Gastrocnemius medialis (tissue), 4 donors: Measurements from ENCODE around the gene UBE2G2. TPM values are rescaled to one million over a fixed set of nuclear protein-coding genes. Genes with fewer than 3 reads are reported as not detected.

ENCODE experiments used
- ATAC-seq, 2 donors: fragments of 150-250 bp; one replicate each; pipeline ENCODE4 v1.9.1; 2016
- DNase-seq, 2 donors: peaks; one replicate each; pipeline ENCODE4 v3.0.0-alpha.2; 2019
- H3K27ac ChIP-seq, 4 donors: fragments of 200-600 bp; sonication (generic); 1 replicate in 1 of 4; 2 replicates in 3 of 4; pipeline ENCODE4 v1.5.1; 2016 to 2018; ENCODE audit warnings: mild to moderate bottlenecking in 2 of 4, moderate library complexity in 1 of 4
- H3K27me3 ChIP-seq, 3 donors: fragments of 200-600 bp; sonication (generic) in 2 of 3; 1 replicate in 1 of 3; 2 replicates in 2 of 3; pipeline versions ENCODE4 v1.5.1 to v1.6.0; 2016 to 2019; ENCODE audit warnings: mild to moderate bottlenecking in 1 of 3, moderate library complexity in 1 of 3
- H3K36me3 ChIP-seq, 2 donors: fragments of 200-600 bp; sonication (generic) in 1 of 2; one replicate each; pipeline ENCODE4 v1.5.1; 2017 to 2018
- H3K4me1 ChIP-seq, 2 donors: fragments of 200-600 bp; sonication (generic) in 1 of 2; one replicate each; pipeline ENCODE4 v1.5.1; 2016 to 2017; ENCODE audit warnings: mild to moderate bottlenecking in 2 of 2
- H3K4me3 ChIP-seq, 4 donors: fragments of 200-600 bp; sonication (generic) in 3 of 4; 1 replicate in 1 of 4; 2 replicates in 3 of 4; pipeline ENCODE4 v1.5.1; 2016 to 2019; ENCODE audit warnings: mild to moderate bottlenecking in 2 of 4
- H3K9me3 ChIP-seq, 3 donors: fragments of 200-600 bp; sonication (generic) in 2 of 3; 1 replicate in 1 of 3; 2 replicates in 2 of 3; pipeline ENCODE4 v1.5.1; 2016 to 2019
- CTCF ChIP-seq, 5 experiments: fragments of 450-650 bp in 3 of 5; fragments of 200-600 bp in 2 of 5; sonication (generic) in 2 of 5; IDR thresholded peaks in 4 of 5; conservative IDR thresholded peaks in 1 of 5; 1 replicate in 4 of 5; 2 replicates in 1 of 5; pipeline ENCODE4 v1.5.1; 2016 to 2019; ENCODE audit warnings: antibody characterized with exemption in 5 of 5, mild to moderate bottlenecking in 3 of 5, moderate library complexity in 3 of 5
- POLR2A ChIP-seq, 2 donors: fragments of 450-650 bp; IDR thresholded peaks; one replicate each; pipeline ENCODE4 v1.6.1; 2017; ENCODE audit warnings: antibody characterized with exemption in 2 of 2, mild to moderate bottlenecking in 2 of 2, moderate library complexity in 2 of 2
- in situ Hi-C, 4 donors: fragments of 200-750 bp; cut with MboI; loops; one replicate each; pipeline versions ENCODE4 v1.15.0 to v1.8.0; 2017; ENCODE audit warnings: low sequenced_read_pairs in 4 of 4
- intact Hi-C: fragments of 100-400 bp; cut with DNase I; formaldehyde crosslinking; loops from one replicate; pipeline ENCODE4 v1.15.1; 2023; ENCODE audit warnings: low total_unique reads
- total RNA-seq, 4 donors: library from RNA; depleted of rRNA; stranded (reverse); fragments of >200 nt; gene quantifications; one replicate each; pipeline versions ENCODE4 v1.1.0 to v1.2.3, GENCODE V29; 2016

Gene UBE2G2
- total RNA-seq, 4 donors from 2014 or later, result 64.2 to 83.8 (median 73.3) TPM

GRCh38 chr21:44790368-44790767 is 11.3 kb downstream of the UBE2G2 start:
- Histone ChIP-seq H3K4me3 (no peak overlapping the region), H3K4me1 (peaks cover 8 to 31% of the 10 kb centered on the region in 2 donors), H3K27me3 (no peaks in the 10 kb centered on the region), H3K9me3 (no peaks in the 10 kb centered on the region), H3K27ac (no peak overlapping the region), H3K36me3 (peaks cover 0 to 4% of the 10 kb centered on the region in 2 donors)
- TF ChIP-seq POLR2A (IDR thresholded peaks at IDR 0.05), result no peak
- TF ChIP-seq CTCF (IDR thresholded peaks at IDR 0.05 in 4 of 5, conservative IDR thresholded peaks at IDR 0.05 in 1 of 5), result no peak
- intact Hi-C loops (no loop called here), in situ Hi-C loops (loop anchor here in 3 of 4 donors (10.0 to 25.0 kb wide), 4 partner anchors 94 to 453 kb away; partner anchors contain the start of gene CFAP410 (in 1 of the 3))
- DNase-seq, result no peak
- ATAC-seq, result no peak

- peaks cover 8 to 28% of the 10 kb centered on the region in 2 donors for H3K4me1 ChIP-seq
- in situ Hi-C loops (loop anchor here in 3 of 4 donors (10.0 to 25.0 kb wide), 4 partner anchors 95 to 453 kb away; partner anchors contain the start of gene CFAP410 (in 1 of the 3)), intact Hi-C loops (no loop called here)
- H3K27ac ChIP-seq, result no peak overlapping the region
- H3K4me3 ChIP-seq, result no peak overlapping the region
- peaks cover 0 to 4% of the 10 kb centered on the region in 2 donors for H3K36me3 ChIP-seq
- no peaks in the 10 kb centered on the region for H3K27me3 ChIP-seq
- H3K9me3 ChIP-seq, result no peaks in the 10 kb centered on the region
- ATAC-seq, result no peak
- TF ChIP-seq POLR2A (IDR thresholded peaks at IDR 0.05) (no peak), CTCF (IDR thresholded peaks at IDR 0.05 in 4 of 5, conservative IDR thresholded peaks at IDR 0.05 in 1 of 5) (no peak)
- no peak for DNase-seq
Observed at GRCh38 chr21:44789880-44790279, 11.7 kb downstream of the UBE2G2 start.

GRCh38 chr21:44785620-44786335 is 15.8 kb downstream of the UBE2G2 start:
- intact Hi-C loops, result no loop called here
- ATAC-seq, result no peak
- peaks cover 0 to 4% of the 10 kb centered on the region in 2 donors for H3K36me3 ChIP-seq
- H3K4me1 ChIP-seq, result peaks cover 5 to 18% of the 10 kb centered on the region in 2 donors
- H3K4me3 ChIP-seq, result no peak overlapping the region
- in situ Hi-C loops, result loop anchor here in 2 of 4 donors (25.0 kb wide), 2 partner anchors 273 to 448 kb away; partner anchors contain the start of gene CFAP410 (in 1 of the 2)
- H3K27ac ChIP-seq, result no peak overlapping the region
- H3K9me3 ChIP-seq, result no peaks in the 10 kb centered on the region
- no peak for TF ChIP-seq CTCF (IDR thresholded peaks at IDR 0.05 in 4 of 5, conservative IDR thresholded peaks at IDR 0.05 in 1 of 5)
- no peak for TF ChIP-seq POLR2A (IDR thresholded peaks at IDR 0.05)
- DNase-seq, result no peak
- no peaks in the 10 kb centered on the region for H3K27me3 ChIP-seq

- ATAC-seq (no peak), DNase-seq (no peak)
- in situ Hi-C loops, result loop anchor here in 2 of 4 donors (25.0 kb wide), 2 partner anchors 273 to 448 kb away; partner anchors contain the start of gene CFAP410 (in 1 of the 2)
- peaks cover 0 to 4% of the 10 kb centered on the region in 2 donors for H3K36me3 ChIP-seq
- peaks cover 9 to 19% of the 10 kb centered on the region in 2 donors for H3K4me1 ChIP-seq
- H3K4me3 ChIP-seq, result no peak overlapping the region
- H3K27me3 ChIP-seq, result no peaks in the 10 kb centered on the region
- TF ChIP-seq POLR2A (IDR thresholded peaks at IDR 0.05) (no peak), CTCF (IDR thresholded peaks at IDR 0.05 in 4 of 5, conservative IDR thresholded peaks at IDR 0.05 in 1 of 5) (no peak)
- intact Hi-C loops, result no loop called here
- no peaks in the 10 kb centered on the region for H3K9me3 ChIP-seq
- H3K27ac ChIP-seq, result no peak overlapping the region
Observed at GRCh38 chr21:44784810-44785209, 16.8 kb downstream of the UBE2G2 start.
